Medulla oblongata (tissue), 1 donor: ENCODE data around the gene GMDS.
A peak's percentile ranks its signal among the peaks of the same experiment; 100 is the strongest.

Source experiments
- DNase-seq: peaks from one replicate; pipeline ENCODE4 v3.0.0-alpha.2; 2015; ENCODE audit errors: extremely low spot score

Gene GMDS

GRCh38 chr6:2035826-2036709, 209.3 kb downstream of the GMDS start:
- DNase-seq: no peak

GRCh38 chr6:2035046-2035445, 210.4 kb downstream of the GMDS start:
- DNase-seq: no peak

- DNase-seq: no peak
These were observed 211.1 kb downstream of the GMDS start for GRCh38 chr6:2034256-2034655.

- DNase-seq: no peak
These were observed 211.9 kb downstream of the GMDS start for GRCh38 chr6:2033544-2033943.

- no peak for DNase-seq
These were observed 214.6 kb downstream of the GMDS start for GRCh38 chr6:2030682-2031244.

- no peak for DNase-seq
These were observed 215.5 kb downstream of the GMDS start for GRCh38 chr6:2029952-2030351.

- no peak for DNase-seq
These were observed 216.1 kb downstream of the GMDS start for GRCh38 chr6:2029130-2029794.

- DNase-seq: peak; percentile 8
These were observed 216.9 kb downstream of the GMDS start for GRCh38 chr6:2028457-2029038.

GRCh38 chr6:2026133-2026532, 219.3 kb downstream of the GMDS start:
- no peak for DNase-seq

GRCh38 chr6:2021713-2022125, 223.7 kb downstream of the GMDS start:
- DNase-seq: peak; percentile 43

GRCh38 chr6:2020909-2021308, 224.5 kb downstream of the GMDS start:
- DNase-seq: no peak

- DNase-seq: no peak
These were observed 226.4 kb downstream of the GMDS start for GRCh38 chr6:2019051-2019450.

GRCh38 chr6:2016040-2016439, 229.4 kb downstream of the GMDS start:
- no peak for DNase-seq

- no peak for DNase-seq
These were observed 236.9 kb downstream of the GMDS start for GRCh38 chr6:2008383-2008976.

GRCh38 chr6:2007165-2007564, 238.2 kb downstream of the GMDS start:
- DNase-seq: no peak

GRCh38 chr6:2004888-2005287, 240.5 kb downstream of the GMDS start:
- no peak for DNase-seq

GRCh38 chr6:2000962-2001361, 244.4 kb downstream of the GMDS start:
- DNase-seq: no peak

- DNase-seq: no peak
These were observed 247.7 kb downstream of the GMDS start for GRCh38 chr6:1997702-1998101.

GRCh38 chr6:1995636-1996035, 249.8 kb downstream of the GMDS start:
- no peak for DNase-seq

GRCh38 chr6:1993042-1993441, 252.4 kb downstream of the GMDS start:
- no peak for DNase-seq

GRCh38 chr6:1991332-1991878, 254.0 kb downstream of the GMDS start:
- DNase-seq: no peak

GRCh38 chr6:1988843-1989242, 256.6 kb downstream of the GMDS start:
- DNase-seq: no peak
